GM12875 (cell line): ENCODE data around the gene MARCHF11.

Source experiments
- H3K4me3 ChIP-seq: one replicate; pipeline ENCODE4 v1.5.1; 2011; ENCODE audit warnings: low read depth, low read length, control low read depth
- TF ChIP-seq, protein P1 (sequence below): IDR thresholded peaks from 2 replicates; pipeline ENCODE4 v1.5.1; 2011; ENCODE audit warnings: low read depth, mild to moderate bottlenecking, control low read depth, inconsistent platforms, low read length, moderate library complexity, borderline replicate concordance; ENCODE audit not compliant: insufficient read depth

The MARCHF11 gene

GRCh38 chr5:16160706-16161105, 18.9 kb downstream of the MARCHF11 start:
- no peak overlapping the region for H3K4me3 ChIP-seq
- TF ChIP-seq, protein P1, sequence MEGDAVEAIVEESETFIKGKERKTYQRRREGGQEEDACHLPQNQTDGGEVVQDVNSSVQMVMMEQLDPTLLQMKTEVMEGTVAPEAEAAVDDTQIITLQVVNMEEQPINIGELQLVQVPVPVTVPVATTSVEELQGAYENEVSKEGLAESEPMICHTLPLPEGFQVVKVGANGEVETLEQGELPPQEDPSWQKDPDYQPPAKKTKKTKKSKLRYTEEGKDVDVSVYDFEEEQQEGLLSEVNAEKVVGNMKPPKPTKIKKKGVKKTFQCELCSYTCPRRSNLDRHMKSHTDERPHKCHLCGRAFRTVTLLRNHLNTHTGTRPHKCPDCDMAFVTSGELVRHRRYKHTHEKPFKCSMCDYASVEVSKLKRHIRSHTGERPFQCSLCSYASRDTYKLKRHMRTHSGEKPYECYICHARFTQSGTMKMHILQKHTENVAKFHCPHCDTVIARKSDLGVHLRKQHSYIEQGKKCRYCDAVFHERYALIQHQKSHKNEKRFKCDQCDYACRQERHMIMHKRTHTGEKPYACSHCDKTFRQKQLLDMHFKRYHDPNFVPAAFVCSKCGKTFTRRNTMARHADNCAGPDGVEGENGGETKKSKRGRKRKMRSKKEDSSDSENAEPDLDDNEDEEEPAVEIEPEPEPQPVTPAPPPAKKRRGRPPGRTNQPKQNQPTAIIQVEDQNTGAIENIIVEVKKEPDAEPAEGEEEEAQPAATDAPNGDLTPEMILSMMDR = peak; percentile 65

GRCh38 chr5:16159636-16160035, 20.0 kb downstream of the MARCHF11 start:
- no peak overlapping the region for H3K4me3 ChIP-seq
- TF ChIP-seq, protein P1 = no peak

DNA sequence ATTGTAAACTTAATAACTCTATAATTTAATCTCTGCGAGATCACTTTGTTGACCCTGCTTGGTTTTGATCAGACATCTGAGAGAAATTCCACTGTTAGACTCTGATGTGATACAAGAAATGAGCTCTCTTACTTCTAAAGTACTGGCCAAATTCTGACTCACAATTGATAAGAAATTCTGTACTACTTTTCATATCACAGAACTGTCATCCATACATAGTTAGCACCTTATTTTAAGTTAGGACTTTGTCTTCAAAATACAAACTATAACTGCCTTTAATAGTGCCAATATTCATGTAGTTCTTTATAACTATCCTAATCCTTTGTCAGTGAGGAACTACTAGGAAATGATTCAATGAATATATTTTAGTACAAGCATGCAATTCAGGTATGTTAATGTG, 23.4 kb downstream of the MARCHF11 start:
- no peak overlapping the region for H3K4me3 ChIP-seq
- TF ChIP-seq, protein P1 = no peak

DNA sequence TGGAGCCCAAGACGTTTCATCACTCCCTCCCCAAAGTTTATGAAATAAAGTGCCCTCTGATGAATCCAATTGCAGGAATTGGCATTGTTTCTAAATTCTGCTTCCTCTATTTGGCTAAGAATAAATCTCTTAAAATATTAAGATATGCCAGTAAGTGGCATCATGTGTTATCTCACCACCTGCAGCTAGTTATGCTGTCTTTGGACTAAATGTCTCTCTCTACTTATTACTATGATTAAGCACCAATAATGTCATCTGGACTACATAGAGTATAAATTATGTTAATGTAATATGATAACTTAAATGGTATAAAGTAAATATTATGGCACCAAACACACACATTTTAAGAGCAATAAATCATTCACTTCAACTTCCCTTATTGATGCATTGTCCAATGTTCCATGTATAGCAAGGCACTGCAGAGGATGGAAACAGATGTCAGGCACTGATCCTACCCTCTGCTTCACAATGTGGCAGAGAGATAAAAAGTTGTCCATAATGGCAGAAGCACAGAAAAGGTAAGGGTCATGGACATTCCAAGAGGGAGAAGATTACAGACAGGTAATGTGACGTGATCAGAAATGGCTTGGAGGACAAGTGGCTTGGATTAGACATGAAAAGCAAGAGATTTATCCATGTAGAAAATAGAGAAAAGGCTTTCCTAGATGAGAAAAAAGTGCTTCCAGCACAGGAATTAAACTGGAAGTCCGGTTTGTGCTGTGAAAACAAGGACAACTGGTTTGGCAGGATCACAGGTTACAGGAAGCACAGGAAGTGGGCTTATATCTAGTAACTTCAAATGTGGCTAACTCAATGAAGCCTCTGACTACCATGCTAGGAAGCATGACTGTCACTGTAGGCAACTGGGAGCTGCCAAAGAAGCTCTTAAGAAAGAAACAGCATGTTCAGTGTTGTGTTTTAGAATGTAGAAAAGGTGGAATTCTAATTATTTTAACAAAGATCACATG, 26.7 kb downstream of the MARCHF11 start:
- no peak overlapping the region for H3K4me3 ChIP-seq

DNA sequence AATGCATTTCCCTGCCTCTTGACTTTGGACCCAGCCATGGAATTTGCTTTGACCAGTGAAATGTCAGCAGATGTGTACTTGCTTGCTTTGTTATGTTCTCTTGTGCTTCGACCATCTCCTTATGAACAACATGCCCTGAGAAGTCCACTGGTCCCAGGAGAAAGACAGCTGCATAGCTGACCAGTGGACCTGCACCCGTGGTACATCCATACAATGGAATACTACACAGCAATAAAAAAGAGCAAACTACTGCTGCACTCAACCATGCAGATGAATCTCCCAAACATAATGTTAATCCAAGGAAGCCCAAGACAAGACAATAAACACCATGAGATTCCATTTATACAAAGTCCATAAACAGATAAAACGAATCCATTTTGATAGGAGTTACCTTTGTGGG, 30.0 kb downstream of the MARCHF11 start:
- H3K4me3 ChIP-seq = no peak overlapping the region
- TF ChIP-seq, protein P1 = no peak

More for the DNA sequence above, 26.7 kb downstream of the MARCHF11 start:
- TF ChIP-seq, protein P1 = no peak

DNA sequence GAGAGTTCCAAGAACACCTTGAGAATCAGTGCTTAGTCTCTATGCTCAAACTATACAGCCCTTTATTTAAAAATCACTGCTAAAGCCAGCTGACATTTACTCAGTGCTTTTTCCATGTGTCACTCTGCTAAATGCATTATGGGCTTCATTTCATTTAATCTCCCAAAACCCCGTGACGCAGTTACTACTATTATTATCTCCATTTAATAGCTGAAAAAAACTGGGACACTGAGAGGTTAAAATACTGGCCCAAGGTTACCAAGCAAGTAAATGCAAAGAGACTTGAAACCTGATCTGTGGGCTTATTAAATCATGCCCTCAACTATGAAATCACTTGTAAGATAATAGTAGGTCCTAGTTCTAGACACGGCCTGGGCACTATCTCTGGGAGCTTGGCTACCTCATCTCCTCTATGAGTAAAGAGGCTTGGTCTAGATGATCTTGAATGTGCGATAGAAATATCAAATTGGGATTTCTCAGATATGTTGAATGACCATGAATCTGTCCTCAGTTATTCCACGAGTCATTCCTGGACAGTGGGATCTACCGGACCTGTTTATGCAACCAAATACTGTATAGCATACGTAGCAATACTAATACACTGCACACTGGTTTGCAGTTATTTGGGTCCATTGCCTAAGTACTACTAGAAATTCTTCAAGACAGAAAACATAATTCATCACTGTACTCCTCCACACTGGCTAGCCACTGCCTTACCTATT, 32.3 kb downstream of the MARCHF11 start:
- H3K4me3 ChIP-seq = no peak overlapping the region
- TF ChIP-seq, protein P1 = no peak
